ACC112 (cell line): ENCODE results near the gene PRDM16.

Source experiments
- H2AFZ ChIP-seq: fragments of 200-600 bp; sonication (generic); one replicate; pipeline ENCODE4 v1.6.0; 2017; ENCODE audit warnings: antibody characterized with exemption, low read length; ENCODE audit not compliant: unreplicated experiment
- H3K27ac ChIP-seq: fragments of 200-600 bp; sonication (generic); 2 replicates; pipeline ENCODE4 v1.5.1; 2014; ENCODE audit warnings: low read depth, mild to moderate bottlenecking, antibody characterized with exemption, low read length, moderate library complexity
- H3K27me3 ChIP-seq: fragments of 200-600 bp; sonication (generic); 2 replicates; pipeline ENCODE4 v1.6.1; 2014; ENCODE audit warnings: mild to moderate bottlenecking, antibody characterized with exemption, low read length, moderate library complexity, mixed read lengths; ENCODE audit not compliant: insufficient read depth
- H3K36me3 ChIP-seq: fragments of 200-600 bp; sonication (generic); 2 replicates; pipeline ENCODE4 v1.6.1; 2016; ENCODE audit warnings: mild to moderate bottlenecking, antibody characterized with exemption, low read length, moderate library complexity, mixed read lengths; ENCODE audit not compliant: insufficient read depth
- H3K4me1 ChIP-seq: fragments of 200-600 bp; sonication (generic); one replicate; pipeline ENCODE4 v1.6.1; 2016; ENCODE audit warnings: low read length, mixed read lengths; ENCODE audit not compliant: insufficient read depth, unreplicated experiment, control insufficient read depth
- H3K4me3 ChIP-seq: fragments of 200-600 bp; sonication (generic); 2 replicates; pipeline ENCODE4 v1.5.1; 2014; ENCODE audit warnings: mild to moderate bottlenecking, low read depth, low read length
- H3K79me2 ChIP-seq: fragments of 200-600 bp; sonication (generic); one replicate; pipeline ENCODE4 v1.6.0; 2016; ENCODE audit warnings: low read length; ENCODE audit not compliant: control insufficient read depth, unreplicated experiment, insufficient read depth

The PRDM16 gene

DNA sequence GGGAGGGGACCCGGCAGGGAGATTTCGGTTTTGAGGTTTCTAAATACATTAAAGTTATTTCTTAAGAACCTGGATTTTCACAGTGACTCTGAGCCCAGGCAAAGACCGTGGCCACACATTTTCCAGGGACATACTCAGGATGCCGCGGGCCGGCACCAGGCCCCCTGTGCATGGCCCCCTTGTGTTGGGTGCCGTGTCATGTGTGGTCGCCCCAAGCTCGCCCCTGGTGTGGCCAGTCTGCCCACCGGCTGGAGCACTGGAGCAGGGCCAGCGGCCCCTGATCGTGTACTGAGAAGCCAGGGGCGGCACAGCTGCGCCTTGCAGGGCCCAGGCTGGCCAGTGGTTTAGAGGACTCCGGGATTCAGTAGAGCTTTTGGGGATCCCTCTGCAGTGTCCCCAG, 412.0 kb downstream of the PRDM16 start:
- no peak overlapping the region for H3K4me3 ChIP-seq
- H2AFZ ChIP-seq = no peak overlapping the region
- H3K4me1 ChIP-seq = no peaks in the 10 kb centered on the region
- no peaks in the 10 kb centered on the region for H3K36me3 ChIP-seq
- no peaks in the 10 kb centered on the region for H3K79me2 ChIP-seq
- H3K27ac ChIP-seq = no peak overlapping the region
- no peaks in the 10 kb centered on the region for H3K27me3 ChIP-seq

DNA sequence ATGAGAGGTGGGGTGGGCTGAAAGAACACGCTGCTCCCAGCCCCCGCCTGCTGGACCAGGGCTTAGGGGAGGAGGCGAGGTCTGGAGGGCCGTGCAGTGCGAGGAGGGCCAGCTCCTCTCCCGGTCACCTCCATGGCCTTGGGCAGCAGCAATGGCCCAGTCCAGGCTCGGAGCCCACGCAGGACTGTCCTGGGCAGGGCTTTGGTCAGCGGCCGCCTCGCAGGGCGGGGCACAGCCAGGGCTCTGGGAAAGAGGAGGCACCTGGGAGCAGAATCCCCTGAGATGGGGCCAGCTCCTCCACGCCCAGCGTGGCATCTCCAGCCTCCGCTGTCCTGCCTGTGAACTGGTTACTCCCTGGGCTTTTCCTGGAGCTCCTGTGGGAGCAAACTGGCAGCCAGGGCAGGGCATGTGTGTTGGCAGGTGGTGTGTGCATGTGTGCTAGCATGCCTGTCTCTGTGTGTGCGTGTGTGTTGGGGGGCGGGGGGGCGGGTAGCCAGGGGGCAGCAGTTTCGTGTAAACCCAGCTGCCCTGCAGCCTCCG, 412.9 kb downstream of the PRDM16 start:
- Histone ChIP-seq H3K4me1 (no peaks in the 10 kb centered on the region), H3K27ac (no peak overlapping the region)

DNA sequence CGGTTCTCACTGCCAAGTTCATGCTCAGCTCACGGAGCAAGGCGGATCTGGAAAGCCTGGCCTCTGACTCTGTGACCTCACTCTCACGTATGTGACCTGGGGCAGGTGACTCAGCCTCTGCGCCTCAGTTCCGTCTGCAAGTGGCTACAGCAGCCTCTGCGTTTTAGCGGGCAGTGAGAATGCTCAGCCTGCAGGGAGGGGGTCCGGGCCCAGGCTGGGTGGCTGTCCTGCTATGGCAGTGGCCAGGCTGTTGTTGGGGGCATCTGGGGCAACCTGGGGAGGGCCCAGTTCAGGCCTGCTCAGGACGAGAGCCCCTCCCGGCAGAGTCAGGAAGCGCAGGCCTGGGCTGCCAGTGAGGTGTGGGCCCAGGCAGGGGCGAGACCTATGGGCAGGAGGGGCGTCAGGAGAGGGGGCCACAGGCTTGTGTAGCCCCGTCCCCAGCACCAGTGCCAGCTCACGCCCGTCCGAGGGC, 413.4 kb downstream of the PRDM16 start:
- Histone ChIP-seq H2AFZ (no peak overlapping the region), H3K27me3 (no peaks in the 10 kb centered on the region), H3K79me2 (no peaks in the 10 kb centered on the region), H3K4me1 (no peaks in the 10 kb centered on the region), H3K4me3 (no peak overlapping the region), H3K27ac (no peak overlapping the region), H3K36me3 (no peaks in the 10 kb centered on the region)

More for the DNA sequence above, 412.9 kb downstream of the PRDM16 start:
- H2AFZ ChIP-seq = no peak overlapping the region
- H3K36me3 ChIP-seq = no peaks in the 10 kb centered on the region
- no peak overlapping the region for H3K4me3 ChIP-seq
- no peaks in the 10 kb centered on the region for H3K79me2 ChIP-seq
- H3K27me3 ChIP-seq = no peaks in the 10 kb centered on the region

DNA sequence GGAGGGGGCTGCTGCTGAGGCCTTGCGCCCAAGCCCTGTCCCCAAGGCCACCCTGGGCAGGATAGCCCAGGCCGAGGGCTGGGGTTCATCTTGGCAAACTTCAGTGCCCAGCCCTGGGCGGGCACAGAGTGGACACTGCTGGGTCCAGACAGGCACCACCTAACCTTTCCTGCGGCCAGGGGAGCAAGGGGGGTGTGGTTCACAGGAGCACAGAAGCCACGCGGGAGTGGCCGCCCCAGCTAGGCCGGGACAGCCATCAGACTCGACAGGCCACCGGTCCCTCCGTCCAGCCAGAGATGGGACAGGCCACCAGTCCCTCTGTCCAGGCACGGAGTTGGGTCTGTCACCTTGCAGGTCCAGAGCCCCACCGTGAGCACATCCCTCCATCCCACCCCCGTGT, 414.4 kb downstream of the PRDM16 start:
- no peaks in the 10 kb centered on the region for H3K36me3 ChIP-seq
- H3K27me3 ChIP-seq = no peaks in the 10 kb centered on the region
- no peak overlapping the region for H3K27ac ChIP-seq
- H2AFZ ChIP-seq = no peak overlapping the region
- no peak overlapping the region for H3K4me3 ChIP-seq
- no peaks in the 10 kb centered on the region for H3K4me1 ChIP-seq
- H3K79me2 ChIP-seq = no peaks in the 10 kb centered on the region

- no peaks in the 10 kb centered on the region for H3K79me2 ChIP-seq
- H3K4me3 ChIP-seq = no peak overlapping the region
- no peaks in the 10 kb centered on the region for H3K27me3 ChIP-seq
- no peak overlapping the region for H2AFZ ChIP-seq
- no peaks in the 10 kb centered on the region for H3K36me3 ChIP-seq
- no peak overlapping the region for H3K27ac ChIP-seq
- no peaks in the 10 kb centered on the region for H3K4me1 ChIP-seq
These were observed 414.9 kb downstream of the PRDM16 start for GRCh38 chr1:3483801-3484444.

- H3K36me3 ChIP-seq = no peaks in the 10 kb centered on the region
- no peak overlapping the region for H3K27ac ChIP-seq
- no peak overlapping the region for H3K4me3 ChIP-seq
- H3K79me2 ChIP-seq = no peaks in the 10 kb centered on the region
- no peaks in the 10 kb centered on the region for H3K27me3 ChIP-seq
- no peaks in the 10 kb centered on the region for H3K4me1 ChIP-seq
- H2AFZ ChIP-seq = no peak overlapping the region
These were observed 416.0 kb downstream of the PRDM16 start for GRCh38 chr1:3485016-3485415.
